HG02678 (cell line): Measurements from ENCODE around the gene SHMT1.
"Not testable (repeated sequence)": the region's sequence is repeated elsewhere in the genome, so short reads cannot be mapped to it uniquely, and the experiment has no call there.

ENCODE experiments used
- ATAC-seq: cut with Tn5 transposase; IDR thresholded peaks from one replicate; pipeline ENCODE4 v1.9.1; 2021; ENCODE audit warnings: mild to moderate bottlenecking, moderate library complexity; ENCODE audit not compliant: unreplicated experiment

Gene SHMT1

DNA sequence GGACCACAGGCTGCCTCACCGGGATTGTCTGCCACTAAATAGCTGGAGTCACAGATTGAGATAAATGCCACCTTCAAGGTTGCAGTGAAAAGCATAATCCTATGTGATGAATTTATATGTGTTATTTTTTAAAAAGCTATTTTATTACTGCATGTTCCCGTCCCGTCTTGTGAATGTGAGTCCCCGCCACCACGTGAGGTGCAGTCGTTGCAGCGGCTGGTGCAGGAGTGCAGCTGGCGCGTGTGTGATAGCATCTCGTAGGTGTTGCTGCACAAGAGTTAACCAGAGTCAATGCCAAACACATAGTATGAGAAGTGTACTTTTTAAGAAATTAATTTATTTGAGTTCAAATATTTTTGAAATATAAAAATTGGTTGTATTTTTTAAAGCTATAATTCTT, 35.8 kb downstream of the SHMT1 start:
- ATAC-seq, result no peak

DNA sequence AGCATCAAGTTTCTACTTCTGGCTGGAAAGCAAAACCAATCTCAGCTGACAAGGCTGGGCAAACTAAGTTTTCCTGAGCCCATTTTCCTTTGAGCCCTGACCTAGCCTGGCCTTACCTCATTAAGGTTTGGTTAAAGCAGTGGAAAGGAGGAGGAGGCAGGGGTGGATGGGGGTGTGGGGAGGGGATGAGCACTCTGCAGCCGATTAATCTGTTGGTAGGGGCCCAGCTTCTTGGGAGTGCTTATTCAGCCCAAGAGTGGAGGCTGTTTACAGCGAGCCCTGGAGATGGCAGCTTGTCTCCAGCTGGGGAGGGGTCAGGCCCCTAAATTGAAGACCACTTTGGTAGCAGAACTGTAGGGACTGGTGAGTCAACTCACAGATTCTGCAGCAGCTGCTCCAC, 36.3 kb downstream of the SHMT1 start:
- no peak for ATAC-seq

DNA sequence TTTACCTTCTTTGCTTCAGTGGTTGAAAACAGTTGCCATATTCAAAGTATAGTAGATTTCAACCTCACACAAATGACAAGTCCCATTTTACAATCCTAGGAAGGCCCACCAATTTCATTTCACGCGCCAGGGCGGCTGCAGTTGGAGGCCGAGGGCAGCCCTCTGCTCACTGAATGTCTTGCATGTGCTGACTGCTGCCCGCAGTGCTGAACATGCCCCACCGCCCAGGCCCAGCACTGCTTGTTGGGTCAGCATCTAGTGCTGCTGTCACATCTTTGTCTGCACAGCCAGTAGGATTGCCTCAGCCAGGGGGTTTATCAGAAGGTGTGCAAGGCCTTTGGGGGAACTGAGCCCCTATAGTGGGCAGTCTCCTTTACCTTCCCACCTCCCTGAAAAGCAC, 36.8 kb downstream of the SHMT1 start:
- ATAC-seq, result no peak

DNA sequence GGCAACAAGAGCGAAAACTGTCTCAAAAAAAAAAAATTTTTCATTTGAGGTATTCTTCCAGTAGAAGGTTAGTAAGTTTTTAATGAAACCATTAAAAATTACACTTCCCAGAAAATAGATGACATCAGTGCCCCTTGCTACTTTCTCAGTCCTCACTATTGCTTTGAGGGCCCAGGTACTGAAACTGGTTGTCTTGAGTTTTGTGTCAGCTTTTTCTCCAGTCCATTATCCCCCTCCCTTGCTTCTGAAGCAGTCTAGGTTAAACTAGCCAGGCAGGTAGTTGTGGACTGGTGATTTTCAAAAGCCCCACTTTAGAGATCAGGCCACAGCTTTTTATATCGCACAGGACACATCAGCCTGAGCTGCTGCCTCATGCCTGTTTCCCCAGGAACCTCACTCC, 37.3 kb downstream of the SHMT1 start:
- ATAC-seq, result no peak

DNA sequence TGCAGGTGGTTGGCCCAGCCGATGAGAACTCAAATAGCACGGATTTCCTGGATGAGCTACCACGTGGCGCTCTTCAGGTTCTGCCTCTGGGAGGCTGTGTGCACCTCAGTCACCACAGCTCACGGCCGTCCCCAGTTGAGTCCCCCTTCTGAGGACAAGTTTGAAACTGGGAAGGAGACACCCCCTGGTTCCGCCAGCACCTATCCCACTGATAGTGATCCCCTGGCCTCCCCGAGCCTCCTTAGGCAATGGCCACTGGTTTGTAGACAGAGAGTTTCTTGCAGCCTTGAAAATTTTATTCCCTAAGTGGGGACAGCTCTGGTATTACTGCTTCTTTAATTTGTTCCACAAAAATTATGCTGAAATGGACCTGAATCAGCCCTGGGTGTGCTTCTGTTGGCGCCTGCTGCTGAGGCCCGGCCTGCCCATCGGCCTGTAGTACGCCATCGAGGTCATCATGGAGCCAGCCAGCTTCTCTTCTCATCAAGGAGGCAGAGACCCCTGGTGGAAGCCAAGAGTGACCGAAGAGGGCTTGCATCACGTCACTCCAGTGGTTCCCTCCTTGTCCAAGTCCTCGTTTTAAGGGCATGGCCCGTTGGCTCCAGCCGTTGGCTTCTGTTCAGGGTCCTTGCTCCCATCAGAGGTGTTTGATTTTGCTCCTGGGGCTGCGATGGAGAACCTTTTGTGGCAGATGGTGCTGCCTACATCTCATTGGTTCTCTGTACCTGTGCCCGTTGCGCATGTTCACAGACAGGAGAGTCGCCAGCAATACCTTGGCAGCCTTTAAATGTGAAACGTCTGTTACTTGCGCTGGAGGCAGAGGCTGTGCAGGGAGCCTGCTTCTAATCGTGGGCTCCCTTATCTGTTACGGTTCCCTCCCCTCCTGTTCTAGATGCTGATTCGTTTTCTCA, 39.0 kb downstream of the SHMT1 start:
- no peak for ATAC-seq

DNA sequence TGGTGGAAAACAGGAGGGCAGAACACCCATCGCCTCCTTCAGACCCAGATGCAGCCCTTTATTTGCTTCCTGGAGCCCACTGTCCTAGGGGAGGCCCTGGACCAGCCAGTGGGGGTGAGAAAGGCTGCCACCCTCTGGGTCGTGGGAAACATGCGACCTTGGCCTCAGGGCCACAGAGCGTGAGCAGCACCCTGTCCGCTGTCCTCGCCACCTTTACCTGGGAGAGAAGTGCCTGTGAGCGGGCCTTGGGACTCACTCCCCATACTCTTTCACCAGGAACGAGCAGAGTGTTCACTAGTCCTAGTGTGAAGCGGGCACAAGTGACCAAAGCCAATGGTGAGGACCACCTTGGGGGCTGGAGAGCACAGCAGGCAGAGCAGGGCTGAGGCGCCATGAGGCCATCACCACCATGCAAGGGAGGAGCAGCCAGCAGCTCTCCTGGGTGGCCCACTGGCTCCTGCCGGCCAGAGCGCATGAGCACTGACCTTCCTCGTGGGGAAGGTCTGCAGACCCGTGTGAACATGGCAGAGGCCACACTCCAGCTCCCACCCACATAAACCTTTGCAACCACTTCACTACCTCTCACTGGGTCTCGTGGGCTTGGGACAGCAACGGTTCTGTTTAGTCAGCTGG, 39.7 kb downstream of the SHMT1 start:
- ATAC-seq, result no peak

DNA sequence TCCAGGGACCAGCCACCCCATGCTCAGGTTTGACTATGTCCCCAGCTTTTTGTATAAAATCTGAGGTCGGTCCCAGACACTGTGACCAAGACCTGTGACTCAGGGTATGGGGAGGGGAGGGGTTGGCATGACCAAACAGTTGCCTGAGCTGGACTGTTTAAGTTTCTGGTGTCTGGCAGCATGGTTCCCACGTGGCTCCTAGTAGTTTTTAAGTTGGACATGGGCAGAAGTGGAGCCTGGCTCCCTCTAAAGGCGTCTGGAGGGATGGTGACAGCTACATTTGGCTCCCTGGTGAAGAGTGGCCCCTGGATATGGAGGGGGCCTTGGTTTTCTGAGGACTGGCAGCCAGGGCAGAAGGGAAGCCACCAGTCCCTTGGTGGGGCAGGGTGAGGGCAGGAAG, 40.3 kb downstream of the SHMT1 start:
- no peak for ATAC-seq

DNA sequence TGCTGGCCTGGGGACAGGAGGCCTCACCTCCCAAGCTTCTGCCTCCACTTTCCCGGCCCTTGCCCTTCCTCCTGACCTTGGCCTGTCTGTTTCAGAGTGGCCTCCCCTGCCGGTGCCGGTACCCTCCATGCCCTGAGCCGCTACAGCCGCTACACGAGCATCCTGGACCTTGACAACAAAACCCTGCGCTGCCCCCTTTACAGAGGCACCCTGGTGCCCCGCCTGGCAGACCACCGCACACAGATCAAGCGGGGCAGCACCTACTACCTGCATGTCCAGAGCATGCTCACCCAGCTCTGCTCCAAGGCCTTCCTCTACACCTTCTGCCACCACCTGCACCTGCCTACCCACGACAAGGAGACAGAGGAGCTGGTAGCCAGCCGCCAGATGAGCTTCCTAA, 40.8 kb downstream of the SHMT1 start:
- ATAC-seq, result no peak

DNA sequence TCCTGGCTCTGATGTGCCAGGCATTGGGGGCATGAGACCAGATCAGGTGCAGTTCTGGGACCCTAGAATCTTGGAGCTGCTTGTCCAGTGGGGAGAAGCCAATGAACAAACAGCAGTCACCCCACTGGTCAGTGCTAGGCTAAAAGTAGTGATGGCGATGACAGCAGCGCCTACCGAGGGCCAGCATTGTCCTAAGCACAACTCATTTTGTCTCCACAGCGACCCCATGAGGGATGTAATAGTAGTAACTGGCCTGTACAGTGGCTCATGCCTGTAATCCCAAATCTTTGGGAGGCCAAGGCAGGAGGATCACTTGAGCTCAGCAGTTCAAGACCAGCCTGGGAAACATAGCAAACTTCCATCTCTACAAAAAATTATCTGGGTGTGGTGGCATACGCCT, 42.0 kb downstream of the SHMT1 start:
- ATAC-seq, result no peak

DNA sequence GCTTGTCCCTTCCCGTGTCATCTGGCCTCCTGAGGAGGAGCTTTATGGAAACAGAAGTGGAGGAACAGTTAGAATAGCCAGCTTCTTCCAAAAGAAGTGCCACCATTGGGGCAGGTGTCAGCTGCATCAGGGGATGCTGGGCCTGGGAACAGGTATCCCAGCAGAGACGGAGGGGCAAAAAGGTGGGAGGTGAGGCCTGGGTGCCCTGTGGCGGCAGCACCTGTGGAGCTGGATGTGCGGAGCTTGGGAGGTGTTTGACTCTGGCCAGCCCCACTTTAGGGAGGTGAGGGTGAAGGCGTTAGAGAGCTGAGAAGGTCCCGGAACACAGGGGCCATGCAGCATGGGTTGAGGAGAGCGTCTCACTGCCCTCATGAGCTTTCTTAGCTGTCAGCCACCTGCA, 43.0 kb downstream of the SHMT1 start:
- ATAC-seq, result no peak

DNA sequence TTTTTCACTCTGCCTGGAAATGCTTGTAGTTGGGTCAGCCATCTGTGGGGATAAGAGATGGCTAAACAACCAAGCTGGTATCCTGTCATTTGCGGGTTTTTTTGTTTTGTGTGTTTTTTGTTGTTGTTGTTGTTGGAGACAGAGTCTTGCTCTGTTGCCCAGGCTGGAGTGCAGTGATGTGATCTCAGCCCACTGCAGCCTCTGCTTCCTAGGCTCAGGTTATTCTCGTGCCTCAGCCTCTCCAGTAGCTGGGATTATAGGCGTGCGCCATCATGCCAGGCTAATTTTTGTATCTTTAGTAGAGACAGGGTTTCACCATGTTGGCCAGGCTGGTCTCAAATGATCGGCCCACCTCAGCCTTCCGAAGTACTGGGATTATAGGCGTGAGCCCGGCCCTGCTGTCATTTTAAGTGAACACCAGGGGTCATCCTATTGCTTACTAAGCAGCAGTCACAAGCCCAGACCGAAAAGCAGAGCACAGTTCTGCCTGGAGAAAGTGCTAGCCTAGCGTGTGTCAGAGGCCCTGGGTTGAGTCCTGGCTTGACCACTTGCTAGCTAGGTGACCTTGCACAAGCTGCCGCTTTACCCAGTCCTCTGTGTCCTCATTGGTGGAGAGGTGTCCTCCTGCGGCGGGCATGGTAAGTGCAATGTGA, 43.6 kb downstream of the SHMT1 start:
- ATAC-seq, result no peak

DNA sequence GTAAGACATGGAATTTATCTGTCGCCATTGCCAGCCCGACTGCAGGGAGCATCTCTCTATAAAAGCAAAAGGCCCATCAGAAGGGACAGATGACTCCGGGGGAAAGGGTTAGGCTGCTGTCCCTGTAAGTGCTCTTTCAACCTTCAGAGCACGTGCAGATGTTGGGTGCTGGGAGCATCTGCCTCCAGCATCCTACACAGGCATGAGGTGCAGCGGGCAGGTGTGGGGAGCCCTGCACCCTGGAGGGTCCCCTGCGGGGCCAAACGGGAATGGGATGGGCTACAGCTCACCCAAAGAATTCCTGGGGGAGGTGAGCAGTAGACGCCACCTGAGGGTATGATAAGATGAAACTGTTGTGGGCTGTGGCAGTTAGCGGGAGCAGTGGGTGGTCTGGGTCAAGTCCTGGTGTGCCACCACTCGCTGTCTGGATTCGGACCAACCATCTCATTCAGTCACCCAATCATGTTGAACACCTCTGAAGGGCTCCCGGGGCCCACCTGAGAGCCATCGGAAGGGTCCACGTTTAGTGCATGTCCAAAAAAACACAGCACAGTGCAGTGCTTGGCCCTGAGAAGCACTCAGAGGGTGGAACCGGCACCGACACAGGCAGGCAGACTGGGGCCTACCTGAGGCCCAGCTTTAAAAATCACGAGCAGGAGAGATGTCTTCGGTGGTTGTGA, 44.4 kb downstream of the SHMT1 start:
- no peak for ATAC-seq

DNA sequence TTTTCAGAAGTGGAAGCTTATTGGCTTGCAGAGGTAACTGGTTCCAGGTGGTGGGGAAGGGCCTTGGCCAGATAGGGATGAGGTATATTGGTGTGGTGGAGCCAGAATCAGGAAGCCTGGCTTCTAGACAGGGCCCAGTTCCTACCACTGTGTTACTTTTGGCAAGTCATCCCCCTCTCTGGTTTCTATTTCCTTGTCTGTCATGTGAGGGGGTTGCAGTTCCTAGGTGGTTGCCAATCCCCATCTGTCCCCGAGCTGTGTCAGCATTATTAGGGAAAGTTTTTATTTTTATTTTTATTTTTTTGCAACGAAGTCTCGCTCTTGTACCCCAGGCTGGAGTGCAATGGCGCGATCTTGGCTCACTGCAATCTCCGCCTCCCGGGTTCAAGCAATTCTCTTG, 45.2 kb downstream of the SHMT1 start:
- no peak for ATAC-seq

DNA sequence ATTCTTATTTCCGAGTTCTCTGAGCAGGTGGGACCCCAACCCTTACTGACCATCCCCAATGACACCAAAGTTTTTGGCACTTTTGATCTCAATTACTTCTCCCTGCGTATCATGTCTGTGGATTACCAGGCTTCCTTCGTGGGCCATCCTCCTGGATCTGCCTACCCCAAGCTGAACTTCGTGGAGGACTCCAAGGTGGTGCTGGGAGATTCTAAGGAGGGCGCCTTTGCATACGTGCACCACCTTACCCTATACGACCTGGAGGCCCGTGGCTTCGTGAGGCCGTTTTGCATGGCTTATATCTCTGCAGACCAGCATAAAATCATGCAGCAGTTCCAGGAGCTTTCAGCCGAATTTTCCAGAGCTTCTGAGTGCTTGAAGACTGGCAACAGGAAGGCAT, 47.4 kb downstream of the SHMT1 start:
- no peak for ATAC-seq

DNA sequence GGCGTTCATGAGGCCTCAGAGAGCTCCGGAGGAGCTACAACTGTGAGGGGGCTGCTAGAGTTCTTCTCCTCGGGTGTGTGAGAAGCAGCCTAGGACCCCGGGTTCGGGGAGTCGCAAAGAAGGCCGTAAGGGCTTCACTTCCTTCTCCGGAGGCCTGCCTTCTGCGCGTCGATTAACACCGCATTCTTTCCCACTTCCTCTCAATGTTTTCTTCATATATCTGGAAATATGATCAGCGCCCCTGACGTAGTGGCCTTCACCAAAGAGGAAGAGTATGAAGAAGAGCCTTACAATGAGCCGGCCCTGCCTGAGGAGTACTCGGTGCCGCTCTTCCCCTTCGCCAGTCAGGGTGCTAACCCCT, 47.8 kb downstream of the SHMT1 start:
- ATAC-seq, result peak; percentile 4

DNA sequence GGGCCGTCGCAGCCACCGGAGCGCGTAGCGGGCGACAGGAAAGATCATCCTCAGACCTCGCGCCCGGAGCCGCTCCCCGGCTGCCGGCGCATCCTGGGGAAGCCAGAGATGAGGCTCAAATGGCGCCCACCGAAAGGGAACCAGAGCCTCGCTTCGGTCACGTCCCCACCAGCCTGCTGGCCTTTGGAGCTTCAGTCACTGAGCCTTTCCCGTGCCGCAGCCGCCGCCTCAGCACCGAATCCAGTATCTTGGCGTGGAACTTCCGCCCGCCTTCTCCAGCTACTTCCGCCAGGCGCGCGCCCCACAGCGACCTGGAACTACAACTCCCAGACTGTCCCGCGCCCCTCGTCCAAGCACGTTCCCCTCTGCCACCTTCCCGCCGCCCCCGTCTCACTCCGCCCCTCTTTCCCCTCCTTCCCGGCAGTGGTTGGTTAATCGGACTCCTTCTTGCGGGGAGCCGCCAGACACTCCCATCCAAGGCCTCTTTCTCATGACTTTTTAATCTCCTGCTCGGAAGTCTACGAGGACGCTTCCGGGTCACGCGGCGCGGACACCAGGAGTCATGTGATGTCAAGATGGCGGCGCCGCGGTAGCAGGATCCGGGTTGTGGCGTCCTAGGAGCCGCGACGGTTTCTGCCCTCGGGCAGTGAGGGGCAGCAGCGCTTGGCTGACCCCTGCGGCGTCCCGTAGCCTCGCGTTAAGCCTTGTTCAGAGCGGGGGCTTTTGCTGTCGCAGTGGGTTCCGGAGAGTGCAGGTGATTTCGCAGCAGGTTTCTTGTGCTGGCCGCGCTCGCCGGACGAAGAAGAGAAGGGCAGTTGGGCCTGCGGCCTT, 48.4 kb downstream of the SHMT1 start, which contains the start of the genes SMCR8 and TOP3A:
Gene SMCR8, plus strand, starts transcription at position 563 of the 831 bp plus-strand sequence. CDS start 497 bp downstream, outside the sequence.
Gene TOP3A, minus strand, starts transcription at position 264 of the 831 bp plus-strand sequence. Its CDS starts 216 bp downstream, at position 48.
- ATAC-seq, result peak; percentile 84

DNA sequence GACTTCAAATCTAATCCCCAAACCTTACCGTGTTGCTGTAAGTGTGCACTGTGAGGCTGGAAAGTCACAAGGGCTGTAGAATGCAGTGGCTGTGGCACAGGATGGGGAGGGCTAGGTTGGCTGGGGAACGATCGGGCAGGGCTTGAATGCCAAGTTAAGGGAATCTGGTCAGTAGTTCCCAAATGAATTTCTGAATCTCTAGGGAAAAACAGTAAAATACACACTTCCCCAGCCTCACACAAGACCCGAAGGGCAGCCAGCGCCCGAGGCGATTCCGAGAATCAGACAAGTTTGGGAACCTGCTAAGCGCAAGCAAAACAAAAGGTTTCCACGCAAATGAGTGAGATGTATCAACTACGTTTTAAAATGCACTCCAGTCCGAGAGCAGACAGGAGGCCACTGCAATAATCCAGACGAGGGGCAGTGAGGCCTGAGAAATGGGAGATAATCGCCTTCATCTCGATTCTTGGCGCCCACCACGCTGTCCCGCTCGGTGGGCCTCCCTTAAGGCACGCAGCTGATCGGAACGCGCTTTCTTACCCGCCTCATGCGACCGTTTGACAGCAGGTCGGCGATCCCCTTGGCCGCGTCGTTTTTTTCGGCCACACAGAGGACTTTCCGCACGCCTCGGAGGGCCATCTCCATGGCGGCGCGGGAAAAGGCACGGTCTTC, 49.2 kb downstream of the SHMT1 start:
- ATAC-seq, result peak; percentile 3

DNA sequence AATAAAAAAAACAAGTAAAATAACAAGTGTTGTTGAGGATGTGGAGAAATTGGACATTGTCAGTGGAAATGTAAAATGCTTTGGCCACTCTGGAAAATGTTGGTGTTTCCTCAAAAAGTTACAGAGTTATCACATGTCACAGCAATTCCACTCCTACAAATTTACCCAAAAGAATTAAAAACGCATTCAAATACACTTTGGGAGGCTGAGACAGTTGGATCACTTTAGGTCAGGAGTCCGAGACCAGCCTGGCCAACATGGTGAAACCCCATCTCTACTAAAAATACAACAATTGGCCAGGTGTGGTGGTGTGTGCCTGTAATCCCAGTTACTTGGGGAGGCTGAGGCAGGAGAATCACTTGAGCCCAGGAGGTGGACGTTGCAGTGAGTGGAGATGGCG, 54.1 kb downstream of the SHMT1 start:
- ATAC-seq, result no peak

DNA sequence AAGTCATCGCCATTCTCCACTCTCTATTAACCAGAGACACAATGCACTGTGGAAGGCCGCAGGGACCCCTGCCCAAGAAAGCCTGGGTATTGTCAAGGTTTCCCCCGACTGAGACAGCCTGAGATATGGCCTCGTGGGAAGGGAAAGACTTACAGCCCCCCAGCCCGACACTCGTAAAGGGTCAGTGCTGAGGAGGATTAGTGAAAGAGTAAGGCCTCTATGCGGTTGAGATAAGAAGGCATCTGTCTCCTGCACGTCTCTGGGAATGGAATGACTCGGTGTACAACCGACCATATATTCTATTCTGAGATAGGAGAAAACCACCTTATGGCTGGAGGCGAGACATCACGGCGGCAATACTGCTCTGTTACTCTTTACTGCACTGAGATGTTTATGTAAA, 60.1 kb downstream of the SHMT1 start:
- ATAC-seq, result not testable (repeated sequence)
